ENCODE data around the gene TLE3.
"Not testable (repeated sequence)": the region's sequence is repeated elsewhere in the genome, so short reads cannot be mapped to it uniquely, and the experiment has no call there.

The TLE3 gene

DNA sequence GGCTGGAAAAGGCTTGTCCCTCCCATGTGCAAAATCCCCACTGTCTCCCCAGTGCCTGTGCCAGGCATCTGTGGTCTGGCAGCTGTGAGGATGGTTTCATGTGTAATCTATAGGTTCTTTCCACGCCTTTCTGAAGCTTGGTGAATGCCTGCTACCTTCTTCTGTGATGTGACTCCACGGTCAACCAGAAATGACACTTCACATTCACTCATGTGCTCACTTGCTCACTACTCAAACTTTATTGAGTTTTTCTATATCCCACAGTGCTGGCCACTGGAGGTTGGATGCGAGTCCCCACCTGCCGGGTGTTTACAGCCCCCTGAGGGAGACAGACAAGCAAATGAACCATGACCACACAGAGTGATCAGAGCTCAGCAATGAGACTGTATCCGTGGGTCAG is 27.9 kb upstream of the TLE3 start:
- DNase-seq = no peak

DNA sequence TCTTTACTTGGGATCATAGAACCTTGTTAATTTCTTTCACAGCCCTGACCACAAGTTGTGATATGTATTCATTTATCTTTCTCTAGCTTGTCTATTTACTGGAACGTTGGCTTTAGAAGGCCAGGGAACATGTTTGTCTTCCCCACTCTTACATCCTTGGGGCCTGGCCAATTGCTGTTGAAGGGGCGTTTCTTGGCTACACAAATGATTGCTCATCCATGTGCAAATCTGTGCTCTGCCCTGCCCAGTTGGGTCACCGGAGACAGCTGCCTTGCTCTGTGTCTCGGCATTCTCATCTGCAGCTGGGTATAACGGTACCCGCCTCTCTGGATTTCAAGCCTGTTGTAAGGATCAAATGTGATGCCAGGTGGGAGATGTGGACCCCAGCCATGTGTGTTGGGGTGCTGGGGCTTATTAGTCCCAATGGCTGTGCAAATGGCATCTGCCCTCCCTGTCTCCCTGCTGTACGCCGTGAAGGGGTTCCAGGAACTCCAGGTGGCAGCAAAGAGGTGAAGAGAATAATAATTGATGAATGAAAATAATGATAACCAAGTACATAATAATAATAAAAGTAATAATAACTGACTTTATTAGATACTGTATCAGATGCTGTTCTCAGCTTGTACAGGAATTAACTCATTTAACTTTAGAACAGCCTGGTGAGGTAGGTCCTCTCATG is 24.0 kb upstream of the TLE3 start:
- DNase-seq = peak; percentile 88

DNA sequence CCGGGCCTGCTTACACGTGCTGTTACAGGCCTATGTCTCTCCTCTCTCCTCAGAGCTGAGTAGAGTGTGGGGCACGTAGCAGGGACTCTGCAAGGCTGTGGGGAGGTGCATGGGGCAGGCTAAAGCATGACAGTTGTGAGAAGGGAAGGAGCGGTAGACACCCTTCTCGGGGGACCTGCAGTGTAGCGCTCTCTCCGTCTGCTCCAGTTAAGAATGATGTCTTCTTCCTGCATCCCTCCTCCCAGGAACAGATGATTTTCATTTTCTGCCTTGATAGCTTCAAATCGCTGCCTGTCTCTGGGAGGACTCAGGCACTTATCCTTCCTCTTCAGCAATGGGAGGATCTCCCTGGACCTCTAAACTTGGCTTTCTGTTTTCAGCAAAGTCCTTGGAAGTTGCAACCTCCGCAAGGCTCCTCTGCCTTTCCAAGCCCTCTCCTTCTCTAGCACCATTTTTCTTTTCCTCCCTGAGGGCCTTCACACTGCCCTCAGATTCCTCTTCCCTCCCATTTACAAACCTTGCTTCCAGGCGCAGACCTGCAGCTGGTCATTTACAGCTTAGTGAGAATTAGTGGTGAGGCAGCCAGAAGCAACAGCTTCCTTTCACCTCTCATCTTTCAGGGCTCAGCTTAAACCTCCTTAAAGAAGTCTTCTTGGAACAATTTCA is 23.4 kb upstream of the TLE3 start:
- peak; percentile 16 for DNase-seq

DNA sequence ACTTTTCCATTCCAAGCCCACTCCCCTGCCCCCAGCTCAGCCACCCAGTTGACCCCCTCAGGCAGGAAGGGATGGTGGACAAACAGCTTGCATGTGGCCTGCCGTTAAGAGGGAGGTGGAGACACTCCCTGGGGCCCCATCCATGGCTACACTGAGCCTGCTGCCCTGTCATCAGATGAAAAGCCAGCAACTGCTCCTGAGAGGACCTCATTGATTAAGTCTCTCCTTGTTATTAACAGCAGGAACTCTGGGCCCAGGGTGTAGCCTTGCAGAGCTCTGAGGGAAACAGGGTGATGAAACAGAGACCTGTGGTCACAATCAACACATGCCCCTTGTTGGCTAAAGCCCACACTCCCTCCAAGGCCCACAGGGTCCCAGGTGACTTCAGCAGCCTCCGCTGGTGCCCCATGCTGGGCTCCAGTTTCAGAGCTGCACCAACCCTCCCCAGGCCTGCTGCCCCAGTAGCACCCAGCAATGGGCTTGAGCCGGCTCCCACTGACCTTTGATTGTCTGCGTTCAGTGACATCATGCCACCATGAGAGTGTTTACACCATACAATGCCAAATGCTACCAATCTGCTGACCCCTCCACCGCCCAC is 22.3 kb upstream of the TLE3 start:
- DNase-seq = no peak

DNA sequence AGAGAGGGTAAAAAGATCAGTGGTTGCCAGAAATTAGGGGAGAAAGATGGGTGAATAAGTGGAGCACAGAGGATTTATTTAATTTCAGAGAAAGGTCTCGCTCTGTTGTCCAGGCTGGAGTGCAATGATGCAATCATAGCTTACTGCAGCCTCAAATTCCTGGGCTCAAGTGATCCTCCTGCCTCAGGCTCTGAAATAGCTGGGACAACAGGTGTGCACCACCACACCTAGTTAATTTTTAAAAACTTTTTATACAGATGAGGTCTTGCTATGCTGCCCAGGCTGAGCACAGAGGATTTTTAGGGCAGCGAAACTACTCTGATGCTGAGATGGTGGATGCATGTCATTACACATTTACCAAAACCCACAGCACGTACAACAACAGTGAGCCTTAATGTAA is 20.9 kb upstream of the TLE3 start:
- no peak for DNase-seq

DNA sequence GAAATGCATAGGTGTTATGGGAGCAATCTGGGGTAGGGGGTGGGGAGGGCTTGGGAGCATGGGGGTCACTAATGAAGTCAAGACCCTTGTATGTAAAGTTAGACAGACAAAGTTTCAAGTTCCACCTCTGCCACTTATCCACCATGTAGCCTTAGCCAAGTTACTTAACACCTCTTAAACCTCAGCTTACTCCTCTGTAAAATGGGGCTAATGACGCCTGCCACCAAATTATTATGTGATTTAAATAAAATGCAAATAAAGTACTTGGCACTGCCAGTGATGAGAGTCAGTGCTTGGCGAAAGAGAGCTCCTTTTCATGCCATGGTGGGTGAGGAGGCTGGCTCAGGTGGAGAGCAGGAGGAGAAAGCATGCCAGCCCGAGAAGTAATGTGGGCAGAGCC is 18.6 kb upstream of the TLE3 start:
- no peak for DNase-seq

DNA sequence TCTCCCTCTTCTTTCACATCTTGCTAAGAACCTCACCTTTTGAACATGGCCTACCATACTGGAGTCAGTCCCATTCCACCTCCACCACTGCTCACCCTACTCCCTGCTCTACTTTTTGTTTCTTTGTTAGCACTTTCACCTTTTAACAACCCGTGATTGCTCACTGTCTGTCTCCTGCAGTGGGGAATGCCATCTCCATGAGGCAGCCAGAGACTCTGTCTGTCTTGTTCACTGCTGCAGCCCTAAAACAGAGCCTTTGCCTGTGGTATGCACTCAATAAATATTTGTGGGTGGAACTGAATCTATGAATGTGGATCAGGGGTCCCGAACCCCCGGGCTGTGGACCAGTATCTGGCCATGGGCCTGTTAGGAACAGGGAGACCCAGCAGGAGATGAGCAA is 16.5 kb upstream of the TLE3 start:
- DNase-seq = peak; percentile 56

DNA sequence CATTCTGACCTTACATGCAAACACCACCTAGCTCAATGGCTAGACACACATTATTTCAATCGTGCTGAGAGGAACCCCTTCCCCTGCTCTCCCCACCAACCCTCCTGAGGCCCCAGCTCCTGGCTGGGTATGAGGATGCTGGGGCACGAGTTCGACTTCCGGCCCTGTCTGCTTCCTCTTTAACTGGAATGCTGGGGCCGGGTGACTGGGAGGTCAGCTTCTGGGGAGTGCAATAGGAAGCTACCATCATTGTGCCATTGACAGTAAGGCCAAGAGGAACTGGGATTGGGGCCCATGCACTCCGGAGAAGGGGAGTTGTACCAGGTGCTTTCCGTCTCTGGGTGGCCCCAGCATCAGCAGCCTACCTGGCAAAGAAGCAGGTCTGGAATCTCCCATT is 15.6 kb upstream of the TLE3 start:
- DNase-seq = no peak

DNA sequence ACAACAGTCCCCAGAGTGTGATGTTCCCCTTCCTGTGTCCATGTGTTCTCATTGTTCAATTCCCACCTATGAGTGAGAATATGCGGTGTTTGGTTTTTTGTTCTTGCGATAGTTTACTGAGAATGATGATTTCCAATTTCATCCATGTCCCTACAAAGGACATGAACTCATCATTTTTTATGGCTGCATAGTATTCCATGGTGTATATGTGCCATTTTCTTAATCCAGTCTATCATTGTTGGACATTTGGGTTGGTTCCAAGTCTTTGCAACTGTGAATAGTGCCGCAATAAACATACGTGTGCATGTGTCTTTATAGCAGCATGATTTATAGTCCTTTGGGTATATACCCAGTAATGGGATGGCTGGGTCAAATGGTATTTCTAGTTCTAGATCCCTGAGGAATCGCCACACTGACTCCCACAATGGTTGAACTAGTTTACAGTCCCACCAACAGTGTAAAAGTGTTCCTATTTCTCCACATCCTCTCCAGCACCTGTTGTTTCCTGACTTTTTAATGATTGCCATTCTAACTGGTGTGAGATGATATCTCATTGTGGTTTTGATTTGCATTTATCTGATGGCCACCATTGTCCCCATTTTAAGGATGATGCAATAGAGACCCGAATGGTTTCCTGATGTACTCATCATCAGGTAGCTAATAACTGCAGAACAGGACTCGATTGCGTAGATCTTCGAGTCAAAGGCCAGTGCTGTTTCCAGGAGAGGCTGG is 15.0 kb upstream of the TLE3 start:
- DNase-seq = not testable (repeated sequence)

DNA sequence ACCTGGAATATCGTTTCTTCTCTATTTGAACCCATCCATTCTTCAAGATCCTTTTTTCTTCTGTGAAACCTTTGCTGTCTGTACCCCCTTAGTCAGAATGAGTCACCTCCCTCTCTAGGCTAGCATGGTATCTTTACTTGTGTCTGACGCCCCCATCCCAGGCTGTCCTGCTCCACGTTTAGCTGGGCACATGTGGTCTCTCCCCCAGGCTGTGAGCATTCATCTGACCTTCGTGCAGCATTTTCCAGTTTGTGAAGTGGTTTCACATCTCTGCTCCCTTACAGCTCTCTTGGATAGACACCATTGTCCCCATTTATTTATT is 14.3 kb upstream of the TLE3 start:
- peak; percentile 26 for DNase-seq

DNA sequence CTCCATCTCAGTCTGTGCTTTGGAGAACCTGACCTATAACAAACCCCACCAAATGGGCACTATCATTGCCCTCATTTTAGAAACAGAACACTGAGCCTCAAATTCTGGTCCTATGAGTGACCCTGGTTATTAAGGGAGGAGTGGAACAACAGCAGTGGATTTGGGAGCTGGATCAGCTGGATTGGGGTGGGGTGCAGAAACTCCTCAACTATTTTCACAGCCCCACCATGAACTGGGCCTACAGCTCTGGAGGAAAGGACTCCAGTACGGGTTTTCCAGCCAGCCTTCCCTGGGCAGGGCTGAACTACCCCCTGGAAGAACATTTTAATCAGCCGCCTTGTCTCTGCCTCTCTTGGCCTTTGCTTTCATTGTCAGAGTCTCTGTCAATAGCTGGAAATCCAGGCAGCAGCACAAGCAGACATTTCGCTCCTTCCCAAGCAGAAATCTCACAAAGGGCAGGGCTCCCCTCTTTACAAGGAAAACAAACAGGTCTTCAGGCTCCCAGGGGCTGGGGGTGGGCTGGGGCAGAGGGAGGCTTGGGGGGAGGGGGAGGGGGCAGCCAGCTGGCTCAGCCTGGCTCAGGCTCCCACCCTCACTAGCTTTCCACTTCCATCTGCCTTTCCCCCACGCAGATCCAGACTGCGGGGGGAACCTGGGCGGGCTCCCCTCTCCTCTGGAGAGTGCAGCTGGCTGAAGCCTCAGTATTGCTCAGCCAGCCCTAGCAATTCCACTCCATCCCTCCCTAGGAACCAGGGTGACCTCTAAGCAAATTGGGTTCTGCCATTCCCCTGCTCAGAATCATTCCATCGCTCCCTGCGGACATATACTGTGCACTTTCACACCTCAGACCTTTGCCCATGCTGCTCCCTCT is 13.7 kb upstream of the TLE3 start:
- DNase-seq = peak; percentile 90

DNA sequence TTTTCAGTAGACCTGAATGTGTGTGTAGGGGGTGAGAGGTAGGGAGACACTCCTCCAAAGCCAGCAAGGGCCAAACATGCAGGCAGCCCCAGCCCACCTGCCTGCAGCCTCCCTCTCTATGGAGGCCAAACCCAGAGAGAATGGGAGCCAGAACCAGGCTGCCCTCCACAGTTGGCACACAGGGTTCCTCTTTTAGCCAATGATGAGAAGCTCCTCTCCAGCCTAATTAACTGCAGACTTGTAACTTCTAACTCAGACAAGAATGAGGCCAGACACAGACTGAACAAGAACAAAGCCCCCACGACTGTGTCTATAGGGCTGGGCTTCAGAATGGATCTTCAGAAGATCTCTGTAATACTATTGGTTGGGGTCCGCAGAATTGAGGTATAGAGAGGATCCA is 12.3 kb upstream of the TLE3 start:
- no peak for DNase-seq

DNA sequence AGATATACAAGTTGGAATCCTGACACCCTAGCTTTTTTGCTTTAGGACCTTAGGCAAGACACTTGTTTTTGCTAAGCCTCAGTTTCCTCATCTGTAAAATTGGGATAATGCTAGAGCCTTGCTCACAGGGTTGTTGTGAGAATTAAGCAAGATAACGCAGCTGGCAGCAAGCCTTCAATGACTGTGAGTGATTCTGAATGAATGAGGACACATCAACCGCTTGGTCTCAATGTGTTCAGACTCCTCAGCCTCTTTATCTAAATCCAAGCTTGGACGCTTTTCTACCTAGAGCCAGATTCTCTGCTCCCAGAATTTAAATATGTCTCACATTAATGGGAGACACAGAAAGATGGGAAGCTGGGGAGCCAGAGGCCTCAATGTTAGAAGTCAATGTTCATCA is 11.8 kb upstream of the TLE3 start:
- DNase-seq = no peak

DNA sequence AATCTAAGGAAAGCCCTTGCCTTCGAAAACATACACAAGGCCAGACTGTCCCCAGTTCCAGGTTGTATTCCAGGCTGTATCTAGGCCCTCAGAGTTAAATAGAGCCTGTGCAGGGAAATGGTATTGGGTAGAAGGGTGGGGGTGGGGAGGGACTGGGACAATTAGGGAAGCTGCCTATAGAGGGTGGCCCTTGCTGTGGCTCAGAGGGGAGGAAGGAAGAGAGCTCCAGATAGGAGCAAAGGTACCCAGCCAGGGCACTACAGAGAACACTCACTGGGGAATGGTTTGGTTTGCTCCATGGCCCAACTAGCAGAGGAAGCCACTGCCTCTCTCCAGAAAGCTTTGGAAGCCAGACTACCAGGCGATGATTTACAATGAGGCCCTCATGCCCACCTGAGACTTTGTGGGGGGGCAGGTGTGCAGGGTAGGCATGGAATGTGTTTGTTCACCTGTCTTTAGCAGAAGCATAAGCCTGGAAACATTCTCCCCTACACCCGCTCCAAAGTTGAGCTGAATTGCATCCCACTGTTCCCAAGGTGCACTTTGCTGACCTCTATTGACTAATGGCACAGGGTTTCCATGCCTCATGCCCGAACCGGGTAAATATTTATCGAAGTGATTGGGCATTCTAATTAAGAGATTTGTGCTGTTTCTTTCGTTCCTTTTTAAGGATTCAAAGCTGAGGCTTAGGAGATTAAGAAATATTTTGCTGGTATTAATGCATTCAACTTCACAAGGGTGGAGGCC is 6.3 kb upstream of the TLE3 start:
- DNase-seq = no peak

DNA sequence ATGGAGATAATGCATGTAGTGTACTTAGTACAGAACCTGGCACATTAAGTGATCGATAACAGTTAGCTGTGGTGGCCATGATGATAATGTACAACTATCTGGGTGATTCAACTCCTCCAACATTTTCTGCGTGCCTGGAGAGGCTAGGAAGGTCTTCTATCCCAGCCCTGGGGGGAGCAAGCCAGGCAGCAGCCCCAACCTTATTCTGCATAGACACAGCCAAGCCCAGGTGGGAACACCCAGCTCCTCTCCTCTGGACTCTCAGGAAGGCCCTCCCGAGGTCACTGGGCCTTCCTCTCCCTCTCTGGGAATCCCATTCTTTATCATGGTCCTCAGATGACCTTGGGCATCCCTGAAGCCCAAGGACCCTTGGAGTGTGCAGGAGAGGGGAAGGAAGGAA is 5.1 kb upstream of the TLE3 start:
- no peak for DNase-seq

DNA sequence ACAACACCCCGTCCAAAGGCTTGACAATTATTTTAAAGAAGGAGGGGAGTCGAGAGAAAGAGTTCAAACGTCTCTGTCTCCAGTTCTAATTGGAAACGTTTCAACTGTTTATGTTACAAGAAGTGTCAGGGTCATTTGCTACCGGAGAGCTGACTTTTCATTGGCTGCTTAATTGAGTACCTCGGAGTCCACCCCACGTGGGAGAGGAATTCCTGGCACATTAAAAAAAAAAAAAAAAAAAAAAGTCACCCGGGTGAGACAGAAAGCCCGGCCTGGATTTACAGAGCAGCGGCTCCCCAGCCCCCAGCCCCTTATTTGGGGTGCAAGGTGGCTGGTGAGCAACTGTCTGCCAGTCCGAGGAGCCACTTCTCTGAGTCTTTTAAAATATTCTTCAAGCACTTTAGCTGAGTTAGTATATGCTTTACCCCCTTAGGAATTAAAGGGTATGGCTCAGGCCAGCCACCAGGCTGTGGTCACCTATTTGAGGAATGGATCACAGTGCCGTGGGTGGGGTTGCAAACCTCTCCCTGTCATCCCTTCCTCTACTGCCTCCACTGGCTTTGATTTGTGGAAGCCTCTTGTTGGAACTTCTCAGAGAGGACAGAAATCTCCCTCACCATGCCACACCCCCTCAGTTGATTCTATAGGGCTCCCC is 3.9 kb upstream of the TLE3 start:
- DNase-seq = peak; percentile 98

DNA sequence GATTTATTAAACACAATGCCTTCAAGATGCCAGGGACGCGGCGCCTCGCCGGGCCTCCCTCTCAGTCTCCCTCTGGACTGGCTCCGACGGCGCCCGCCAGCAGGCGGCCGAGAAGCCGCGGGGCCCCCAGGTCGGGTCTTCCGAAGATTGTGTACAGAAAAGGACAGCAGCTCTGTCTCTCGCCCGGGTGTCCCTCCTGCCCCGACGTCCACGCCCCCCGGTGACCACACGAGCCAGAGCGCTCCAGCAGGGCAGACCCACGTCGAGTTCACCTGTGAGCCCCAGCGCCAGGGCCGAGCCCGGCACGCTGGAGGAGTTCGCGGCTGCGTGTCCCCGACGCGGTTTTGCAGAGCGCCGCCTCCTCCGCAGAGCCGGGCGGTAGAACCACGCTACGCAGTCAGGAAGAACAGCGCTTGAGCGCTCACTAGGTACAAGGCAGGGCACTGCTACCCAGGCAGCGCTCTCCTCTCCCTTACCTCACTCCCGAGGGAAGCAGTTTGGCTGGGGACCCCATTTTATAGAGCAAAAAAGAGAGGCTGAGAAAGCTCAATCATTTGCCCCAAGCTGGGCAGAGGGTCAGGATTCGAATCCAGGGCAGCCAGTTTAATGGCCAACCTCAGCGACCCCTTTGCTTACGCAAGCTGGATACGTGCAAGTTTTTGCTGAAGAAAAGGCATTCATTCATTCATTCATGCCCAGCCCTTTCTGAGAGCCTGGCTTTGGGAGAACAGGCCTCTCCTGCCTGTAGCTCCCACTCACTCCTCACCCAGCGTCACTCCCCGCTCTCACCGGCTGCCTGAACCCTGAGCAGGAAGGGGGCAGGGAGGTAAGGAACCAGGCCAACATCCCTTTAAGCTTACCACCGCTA is 3.0 kb upstream of the TLE3 start:
- peak; percentile 81 for DNase-seq

DNA sequence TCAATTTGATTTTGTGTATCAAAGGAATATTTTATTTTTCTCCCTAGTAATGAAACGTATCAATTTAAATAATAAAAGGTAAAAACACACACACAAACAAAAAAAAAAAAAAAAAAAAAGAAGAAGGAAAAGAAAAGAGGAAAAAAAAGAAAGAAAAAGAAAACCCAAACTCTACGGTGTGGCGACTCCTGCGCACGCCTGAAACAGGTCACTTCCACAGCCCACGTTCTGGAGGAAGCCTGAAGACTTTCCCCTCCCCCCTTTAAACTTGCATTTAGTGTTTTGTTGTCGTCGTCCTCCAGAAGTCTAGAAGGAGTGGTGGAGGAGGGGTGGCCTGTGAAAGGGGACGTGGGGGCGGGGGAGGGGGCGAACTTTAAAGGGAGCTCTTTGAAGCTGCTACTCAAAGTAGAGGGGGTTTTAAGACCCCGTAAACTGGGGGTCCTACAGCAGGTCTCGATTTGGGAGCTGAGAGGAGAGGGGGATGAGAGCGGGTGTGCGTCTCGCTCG is 2.3 kb upstream of the TLE3 start:
- peak; percentile 11 for DNase-seq

DNA sequence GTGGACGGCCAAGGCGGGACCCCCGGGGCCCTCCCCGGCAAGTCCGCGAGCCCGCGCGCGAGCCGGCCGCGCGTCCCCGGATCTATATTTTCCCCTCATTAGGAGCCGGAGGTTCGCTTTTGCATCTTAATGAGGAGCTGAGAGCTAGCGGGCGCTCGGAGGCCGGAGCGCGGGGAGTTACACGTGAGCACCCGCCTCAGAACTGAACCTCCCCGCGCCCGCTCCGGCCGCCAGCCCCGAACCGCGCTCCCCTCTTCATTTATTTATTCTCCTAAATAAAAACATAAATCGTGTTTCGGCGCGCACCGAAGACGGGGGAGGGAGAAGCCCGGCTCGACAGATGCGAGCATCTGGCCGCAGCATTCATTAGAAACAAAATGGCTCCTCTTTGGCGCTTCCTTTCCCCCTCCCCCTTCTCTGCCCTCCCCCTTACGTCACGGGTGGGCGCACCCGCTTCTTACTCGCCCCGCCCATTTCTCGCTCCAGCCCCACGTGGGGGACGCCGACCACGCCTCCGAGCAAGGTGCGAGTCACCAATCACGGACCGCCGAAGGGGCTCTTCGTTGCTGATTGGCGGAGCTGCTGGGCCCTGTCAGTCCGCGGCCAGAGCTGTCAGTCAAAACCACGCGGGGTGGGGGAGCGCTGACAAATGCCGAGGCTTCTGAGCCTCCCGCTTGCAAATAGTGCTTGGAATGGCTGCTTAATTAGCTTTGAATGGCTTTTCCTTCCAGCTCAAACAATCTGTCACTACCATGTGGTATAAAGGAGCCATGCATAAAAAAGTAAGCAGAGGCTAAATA is 1.6 kb upstream of the TLE3 start:
- peak; percentile 100 for DNase-seq

All from fibroblast of upper back skin (primary cell).